PC-9 (cell line): ENCODE measurements around the gene CADPS2. TPM values are rescaled to one million over a fixed set of nuclear protein-coding genes. Genes with fewer than 3 reads are reported as not detected.
A peak's percentile ranks its signal among the peaks of the same experiment; 100 is the strongest.

Source experiments
- BruUV-seq: library from RNA; stranded (reverse); fragments of 400-500 nt; replicated peaks from 2 replicates; lab custom pipeline; 2021; lab: Mats Ljungman, UMichigan
- CTCF ChIA-PET: fragments of 300-600 bp; sonication (Branson Sonifier 250); formaldehyde crosslinking; loops from one replicate; lab custom pipeline; 2022; ENCODE audit warnings: antibody characterized with exemption; lab: Charles Lee
- POLR2A ChIA-PET: fragments of 300-600 bp; sonication (Branson Sonifier 250); formaldehyde crosslinking; loops from one replicate; lab custom pipeline; 2022; ENCODE audit warnings: antibody characterized with exemption; ENCODE audit not compliant: unreplicated experiment; lab: Charles Lee
- DNase-seq, 2 experiments: peaks; one replicate each; pipeline versions ENCODE4 v3.0.0 to v3.0.0-alpha.2; 2015 to 2022; ENCODE audit warnings: mixed read lengths in 1 of 2
- H2AFZ ChIP-seq: fragments of 200-600 bp; sonication (generic); 2 replicates; pipeline ENCODE4 v1.8.1; 2017; ENCODE audit warnings: antibody characterized with exemption
- H3F3A ChIP-seq: fragments of 200-600 bp; sonication (generic); 2 replicates; pipeline ENCODE4 v1.8.1; 2017; ENCODE audit warnings: antibody characterized with exemption, mild to moderate bottlenecking, low read depth; ENCODE audit not compliant: insufficient read depth
- H3K27ac ChIP-seq: fragments of 200-600 bp; sonication (generic); 2 replicates; pipeline ENCODE4 v1.6.1; 2016; ENCODE audit warnings: mixed run types
- H3K27me3 ChIP-seq: fragments of 200-600 bp; sonication (generic); 2 replicates; pipeline ENCODE4 v1.6.1; 2016; ENCODE audit warnings: low read depth, mixed run types; ENCODE audit not compliant: insufficient read depth
- H3K36me3 ChIP-seq: fragments of 200-600 bp; sonication (generic); 2 replicates; pipeline ENCODE4 v1.6.1; 2016; ENCODE audit warnings: low read depth, mixed run types
- H3K4me1 ChIP-seq: fragments of 200-600 bp; sonication (generic); replicated peaks from 2 replicates; pipeline ENCODE4 v1.6.1; 2016; ENCODE audit warnings: mixed run types; ENCODE audit not compliant: insufficient read depth
- H3K4me2 ChIP-seq: fragments of 200-600 bp; sonication (generic); 2 replicates; pipeline ENCODE4 v1.6.1; 2017; ENCODE audit warnings: mixed run types
- H3K4me3 ChIP-seq: fragments of 200-600 bp; sonication (generic); 2 replicates; pipeline ENCODE4 v1.6.1; 2016; ENCODE audit warnings: mixed run types
- H3K79me2 ChIP-seq: fragments of 200-600 bp; sonication (generic); 2 replicates; pipeline ENCODE4 v1.6.1; 2017; ENCODE audit warnings: low read depth, mixed run types
- H3K9me2 ChIP-seq: fragments of 200-600 bp; sonication (generic); 2 replicates; pipeline ENCODE4 v1.8.1; 2017; ENCODE audit warnings: mild to moderate bottlenecking; ENCODE audit not compliant: insufficient read depth
- H3K9me3 ChIP-seq: fragments of 200-600 bp; sonication (generic); 2 replicates; pipeline ENCODE4 v1.8.1; 2016; ENCODE audit warnings: low read depth; ENCODE audit not compliant: insufficient read depth
- H4K20me1 ChIP-seq: fragments of 200-600 bp; sonication (generic); 2 replicates; pipeline ENCODE4 v1.8.1; 2017; ENCODE audit not compliant: insufficient read depth
- CTCF ChIP-seq: fragments of 200-600 bp; sonication (generic); conservative IDR thresholded peaks from 2 replicates; pipeline ENCODE4 v1.6.1; 2017; ENCODE audit warnings: mixed run types, antibody characterized with exemption, mild to moderate bottlenecking, moderate library complexity
- EZH2 ChIP-seq: fragments of 200-600 bp; sonication (generic); IDR thresholded peaks from 2 replicates; pipeline ENCODE4 v1.8.0; 2017; ENCODE audit warnings: antibody characterized with exemption, low read depth
- intact Hi-C: fragments of 100-400 bp; cut with micrococcal nuclease; formaldehyde crosslinking; loops from one replicate; pipeline ENCODE4 v1.10.0; 2022; ENCODE audit not compliant: unreplicated experiment
- total RNA-seq: library from RNA; stranded (reverse); gene quantifications from 2 replicates; pipeline ENCODE4 v1.2.3, GENCODE V29; 2021

Gene CADPS2
- total RNA-seq, 1 experiment from 2014 or later = 11.9 TPM

- Histone ChIP-seq H3F3A (no peaks in the 10 kb centered on the region), H3K9me3 (no peaks in the 10 kb centered on the region), H3K4me2 (no peak overlapping the region), H4K20me1 (no peaks in the 10 kb centered on the region), H3K9me2 (no peaks in the 10 kb centered on the region), H3K79me2 (no peaks in the 10 kb centered on the region), H3K27me3 (no peaks in the 10 kb centered on the region), H3K27ac (no peak overlapping the region), H2AFZ (no peak overlapping the region), H3K4me1 (no peaks in the 10 kb centered on the region), H3K4me3 (no peak overlapping the region), H3K36me3 (no peaks in the 10 kb centered on the region)
- peak in 1 of 2 experiments; percentile 21 for DNase-seq
- intact Hi-C loops = loop anchor here (1.0 to 10.0 kb wide), 4 partner anchors 84 to 564 kb away; partner anchors contain the start of gene CADPS2
- ChIA-PET POLR2A (interaction anchor here (0.6 to 0.7 kb wide), 4 partner anchors 84 to 775 kb away, joined by 3 to 4 read pairs (median 4); partner anchors contain the start of gene NDUFA5), CTCF (interaction anchor here (0.6 to 1.5 kb wide), 8 partner anchors 31 to 564 kb away, joined by 3 to 11 read pairs (median 3); partner anchors contain the start of gene CADPS2)
- no TSS peak for BruUV-seq
- no peak for TF ChIP-seq EZH2
- TF ChIP-seq CTCF = peak; percentile 62
These were observed 82.9 kb downstream of the CADPS2 start for GRCh38 chr7:122803323-122803722.

GRCh38 chr7:122802301-122802751 lies 83.9 kb downstream of the CADPS2 start:
- ChIA-PET CTCF (interaction anchor here (0.7 kb wide), 1 partner anchor 26 kb away, joined by 3 read pairs; no protein-coding TSS in a partner anchor), POLR2A (no interaction called here)
- no peak overlapping the region for H3K27ac ChIP-seq
- H3F3A ChIP-seq = no peaks in the 10 kb centered on the region
- DNase-seq = no peak
- BruUV-seq = no TSS peak
- no peaks in the 10 kb centered on the region for H3K36me3 ChIP-seq
- intact Hi-C loops = loop anchor here (5.0 to 10.0 kb wide), 2 partner anchors 85 to 252 kb away; partner anchors contain the start of gene CADPS2
- no peaks in the 10 kb centered on the region for H3K9me3 ChIP-seq
- no peak for TF ChIP-seq CTCF
- no peak for TF ChIP-seq EZH2
- H3K4me3 ChIP-seq = no peak overlapping the region
- H3K9me2 ChIP-seq = no peaks in the 10 kb centered on the region
- H4K20me1 ChIP-seq = no peaks in the 10 kb centered on the region
- H3K4me1 ChIP-seq = no peaks in the 10 kb centered on the region
- H3K27me3 ChIP-seq = no peaks in the 10 kb centered on the region
- H3K4me2 ChIP-seq = no peak overlapping the region
- H3K79me2 ChIP-seq = no peaks in the 10 kb centered on the region
- no peak overlapping the region for H2AFZ ChIP-seq

GRCh38 chr7:122791959-122792545 lies 94.2 kb downstream of the CADPS2 start:
- Histone ChIP-seq H4K20me1 (no peaks in the 10 kb centered on the region), H3K36me3 (no peaks in the 10 kb centered on the region), H3K79me2 (no peaks in the 10 kb centered on the region), H3K27me3 (no peaks in the 10 kb centered on the region), H3K9me2 (no peaks in the 10 kb centered on the region), H3K4me1 (no peaks in the 10 kb centered on the region), H3K4me3 (no peak overlapping the region), H3K27ac (no peak overlapping the region), H3K9me3 (no peaks in the 10 kb centered on the region), H2AFZ (no peak overlapping the region), H3F3A (no peaks in the 10 kb centered on the region), H3K4me2 (no peak overlapping the region)
- no peak for DNase-seq
- intact Hi-C loops = no loop called here
- TF ChIP-seq CTCF = no peak
- TF ChIP-seq EZH2 = no peak
- ChIA-PET POLR2A (no interaction called here), CTCF (no interaction called here)
- BruUV-seq = no TSS peak
